K562 (cell line): Measurements from ENCODE around the gene FDX2. TPM values are rescaled to one million over a fixed set of nuclear protein-coding genes. Genes with fewer than 3 reads are reported as not detected.

Experiments used
- E2F5 ChIP-seq: sonication (generic); formaldehyde crosslinking; IDR thresholded peaks from 2 replicates; pipeline ENCODE4 v1.8.0; 2022; ENCODE audit warnings: mild to moderate bottlenecking, missing genetic modification reagents
- FOS ChIP-seq: IDR thresholded peaks from 3 replicates; pipeline ENCODE4 v1.6.1; 2011; ENCODE audit not compliant: insufficient read length; ENCODE audit errors: extremely low read depth
- HOMEZ ChIP-seq: fragments of 250-450 bp; sonication (Bioruptor Pico); IDR thresholded peaks from 2 replicates; pipeline ENCODE4 v1.4.0; 2020; ENCODE audit warnings: mild to moderate bottlenecking, moderate library complexity
- KDM1A ChIP-seq, 2 experiments: fragments of 450-650 bp; IDR thresholded peaks; 2 replicates each; pipeline ENCODE4 v1.6.1; 2016; ENCODE audit warnings: mild to moderate bottlenecking in 2 of 2
- NFE2 ChIP-seq: IDR thresholded peaks from 2 replicates; pipeline ENCODE4 v1.6.1; 2014; ENCODE audit warnings: antibody characterized with exemption, low read depth
- POLR2A ChIP-seq: fragments of 450-650 bp; conservative IDR thresholded peaks from 2 replicates; pipeline ENCODE4 v1.6.1; 2016
- POLR3A ChIP-seq: IDR thresholded peaks from 2 replicates; pipeline ENCODE4 v1.6.1; 2011; ENCODE audit warnings: borderline replicate concordance, mild to moderate bottlenecking, moderate library complexity; ENCODE audit not compliant: insufficient read length, insufficient read depth; ENCODE audit errors: extremely low read depth
- PRMT5 ChIP-seq: sonication (generic); formaldehyde crosslinking; IDR thresholded peaks from 2 replicates; pipeline ENCODE4 v1.5.0; 2020; ENCODE audit warnings: missing genetic modification reagents
- PTBP1 ChIP-seq: fragments of 200-400 bp; formaldehyde crosslinking; IDR thresholded peaks from 2 replicates; pipeline ENCODE4 v1.6.1; 2017; ENCODE audit warnings: low read depth, low read length
- RB1 ChIP-seq: fragments of 450-650 bp; IDR thresholded peaks from 2 replicates; pipeline ENCODE4 v1.6.1; 2017; ENCODE audit warnings: low read depth, mild to moderate bottlenecking
- RBFOX2 ChIP-seq: fragments of 200-400 bp; formaldehyde crosslinking; IDR thresholded peaks from 2 replicates; pipeline ENCODE4 v1.6.1; 2017; ENCODE audit warnings: low read depth, mild to moderate bottlenecking, low read length, moderate library complexity
- SIX5 ChIP-seq, 2 experiments: IDR thresholded peaks; 2 replicates each; pipeline ENCODE4 v1.6.1; 2011; ENCODE audit warnings: low read length in 2 of 2, borderline replicate concordance in 1 of 2, low read depth in 1 of 2, mild to moderate bottlenecking in 1 of 2, moderate library complexity in 1 of 2; ENCODE audit not compliant: insufficient read depth in 1 of 2
- SRF ChIP-seq, 2 experiments: fragments of 250-450, 450-650 bp in 1 of 2; sonication (Bioruptor Pico) in 1 of 2; sonication (generic) in 1 of 2; formaldehyde crosslinking; IDR thresholded peaks; 2 replicates each; pipeline versions ENCODE4 v1.5.0 to v1.5.1; 2020 to 2022; ENCODE audit warnings: mild to moderate bottlenecking in 1 of 2, missing genetic modification reagents in 1 of 2
- TAF15 ChIP-seq: fragments of 200-400 bp; formaldehyde crosslinking; IDR thresholded peaks from 2 replicates; pipeline ENCODE4 v1.6.1; 2017; ENCODE audit warnings: mild to moderate bottlenecking, low read depth, low read length, moderate library complexity
- TAL1 ChIP-seq: fragments of 450-650 bp; IDR thresholded peaks from 2 replicates; pipeline ENCODE4 v1.6.1; 2016; ENCODE audit warnings: mild to moderate bottlenecking
- TEAD4 ChIP-seq, 2 experiments: sonication (generic) in 1 of 2; formaldehyde crosslinking in 1 of 2; IDR thresholded peaks; 2 replicates each; pipeline versions ENCODE4 v1.6.1 to v1.8.0; 2012 to 2022; ENCODE audit warnings: borderline replicate concordance in 1 of 2, inconsistent platforms in 1 of 2, low read length in 1 of 2, mild to moderate bottlenecking in 1 of 2, missing genetic modification reagents in 1 of 2
- ZBTB8A ChIP-seq: fragments of 450-650 bp; IDR thresholded peaks from 2 replicates; pipeline ENCODE4 v1.6.1; 2018; ENCODE audit warnings: mild to moderate bottlenecking, moderate library complexity; ENCODE audit not compliant: partially characterized antibody
- ZNF274 ChIP-seq: IDR thresholded peaks from 2 replicates; pipeline ENCODE4 v1.6.1; 2011; ENCODE audit warnings: low read depth, mild to moderate bottlenecking, low read length, moderate library complexity, borderline replicate concordance
- polyA plus RNA-seq, 8 experiments: library from polyadenylated mRNA; depleted of rRNA in 4 of 8; stranded (reverse) in 5 of 8; unstranded in 3 of 8; fragments of >200 nt; fragmentation: Nextera tagmentation in 2 of 8; fragmentation: Illumina TruSeq in 1 of 8; extraction: Ambion mirVana in 2 of 8; extraction: Trizol in 1 of 8; gene quantifications; 2 replicates each; pipeline versions ENCODE4 v1.2.1 to v1.2.3, GENCODE V29; 2011 to 2014; ENCODE audit warnings: inconsistent platforms in 1 of 8, missing spikeins in 1 of 8
- total RNA-seq, 7 experiments: library from RNA; depleted of rRNA in 6 of 7; stranded (reverse); fragments of >200 nt in 6 of 7; fragmentation: Illumina TruSeq in 2 of 7; extraction: Trizol in 2 of 7; gene quantifications; 2 replicates each; pipeline versions ENCODE4 v1.2.1 to v1.2.3, GENCODE V29; 2011 to 2021; ENCODE audit warnings: low replicate concordance in 1 of 7
- TF ChIP-seq, protein P1 (sequence below): sonication (generic); formaldehyde crosslinking; IDR thresholded peaks from 2 replicates; pipeline ENCODE4 v1.8.0; 2023; ENCODE audit warnings: mild to moderate bottlenecking, missing genetic modification reagents

Gene FDX2
- total and polyA plus RNA-seq, 9 of the 15 experiments (the other 6 are each of a cell fraction or from before 2014, with no cell fraction given), result 2.5 to 49.8 (median 29.7) TPM

GRCh38 chr19:10332965-10333757, 17.3 kb upstream of the FDX2 start, which contains the start of gene RAVER1 (continued):
- TF ChIP-seq SIX5 (IDR thresholded peaks at IDR 0.05; ENCODE audit: borderline replicate concordance in 1 of 2, insufficient read depth in 1 of 2, low read depth in 1 of 2, low read length in 2 of 2) (peak; percentile 29 to 39; a peak in 2 of 4 replicates), TEAD4 (IDR thresholded peaks at IDR 0.05; ENCODE audit: low read length) (peak; percentile 19; the same call in 1 of the 2 replicates), TEAD4 (CRISPR knock-in tag; IDR thresholded peaks at IDR 0.05; ENCODE audit: borderline replicate concordance) (no peak), SRF (CRISPR knock-in tag; IDR thresholded peaks at IDR 0.05) (0 out of 4 replicates have a peak, but pooled peaks of 1 of the 2 experiments have one; percentile 16), KDM1A (IDR thresholded peaks at IDR 0.05) (peak in 1 of 2 experiments; percentile 22; a peak in 1 of 4 replicates), HOMEZ (CRISPR knock-in tag) (no peak), TAL1 (peak; percentile 3; the same call in 1 of the 2 replicates), RBFOX2 (peak; percentile 97), PRMT5 (CRISPR knock-in tag) (peak; percentile 90), TAF15 (no peak), POLR3A (no peak), POLR2A (peak; percentile 98), RB1 (peak; percentile 72; the same call in 1 of the 2 replicates), ZBTB8A (no peak), NFE2 (0 out of 2 replicates have a peak, but pooled peaks have one; percentile 17), FOS (no peak), PTBP1 (0 out of 2 replicates have a peak, but pooled peaks have one; percentile 29), ZNF274 (no peak), E2F5 (CRISPR knock-in tag) (peak; percentile 80)
- TF ChIP-seq, protein P1, sequence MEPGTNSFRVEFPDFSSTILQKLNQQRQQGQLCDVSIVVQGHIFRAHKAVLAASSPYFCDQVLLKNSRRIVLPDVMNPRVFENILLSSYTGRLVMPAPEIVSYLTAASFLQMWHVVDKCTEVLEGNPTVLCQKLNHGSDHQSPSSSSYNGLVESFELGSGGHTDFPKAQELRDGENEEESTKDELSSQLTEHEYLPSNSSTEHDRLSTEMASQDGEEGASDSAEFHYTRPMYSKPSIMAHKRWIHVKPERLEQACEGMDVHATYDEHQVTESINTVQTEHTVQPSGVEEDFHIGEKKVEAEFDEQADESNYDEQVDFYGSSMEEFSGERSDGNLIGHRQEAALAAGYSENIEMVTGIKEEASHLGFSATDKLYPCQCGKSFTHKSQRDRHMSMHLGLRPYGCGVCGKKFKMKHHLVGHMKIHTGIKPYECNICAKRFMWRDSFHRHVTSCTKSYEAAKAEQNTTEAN (CRISPR knock-in tag), result 0 out of 2 replicates have a peak, but pooled peaks have one; percentile 8
